OCI-LY1 (cell line): ENCODE data around the gene ASB2.

Experiments
- H2AFZ ChIP-seq: fragments of 200-600 bp; sonication (generic), shearing (Covaris generic); 2 replicates; pipeline ENCODE4 v1.6.0; 2014; ENCODE audit warnings: antibody characterized with exemption, mild to moderate bottlenecking, low read length
- H3F3A ChIP-seq: fragments of 200-600 bp; sonication (generic), shearing (Covaris generic); 2 replicates; pipeline ENCODE4 v1.6.0; 2014; ENCODE audit warnings: mild to moderate bottlenecking, antibody characterized with exemption, low read length, moderate library complexity; ENCODE audit not compliant: insufficient read depth
- H3K27ac ChIP-seq: fragments of 200-600 bp; sonication (generic); 2 replicates; pipeline ENCODE4 v1.5.1; 2014; ENCODE audit warnings: low read length, mixed run types, mild to moderate bottlenecking, low read depth; ENCODE audit not compliant: poor library complexity, severe bottlenecking
- H3K27me3 ChIP-seq: fragments of 200-600 bp; sonication (generic); 2 replicates; pipeline ENCODE4 v1.6.0; 2014; ENCODE audit warnings: antibody characterized with exemption, mild to moderate bottlenecking, low read length, moderate library complexity; ENCODE audit not compliant: insufficient read depth
- H3K36me3 ChIP-seq: fragments of 200-600 bp; sonication (generic); 2 replicates; pipeline ENCODE4 v1.6.1; 2014; ENCODE audit warnings: mild to moderate bottlenecking, antibody characterized with exemption, low read length, moderate library complexity, mixed read lengths; ENCODE audit not compliant: insufficient read depth
- H3K4me1 ChIP-seq: fragments of 200-600 bp; sonication (generic); 2 replicates; pipeline ENCODE4 v1.5.1; 2014; ENCODE audit warnings: mild to moderate bottlenecking, low read length, moderate library complexity; ENCODE audit not compliant: insufficient read depth, severe bottlenecking
- H3K4me2 ChIP-seq: fragments of 200-600 bp; sonication (generic), shearing (Covaris generic); 2 replicates; pipeline ENCODE4 v1.6.1; 2014; ENCODE audit warnings: low read length
- H3K4me3 ChIP-seq: fragments of 200-600 bp; sonication (generic); 2 replicates; pipeline ENCODE4 v1.5.1; 2014; ENCODE audit warnings: low read length, low read depth, mild to moderate bottlenecking, mixed read lengths; ENCODE audit not compliant: poor library complexity, severe bottlenecking
- H3K79me2 ChIP-seq: fragments of 200-600 bp; shearing (Covaris generic); 2 replicates; pipeline ENCODE4 v1.6.1; 2016; ENCODE audit warnings: mixed run types, low read length, mixed read lengths; ENCODE audit not compliant: insufficient read depth
- H3K9ac ChIP-seq: fragments of 200-600 bp; sonication (generic), shearing (Covaris generic); 2 replicates; pipeline ENCODE4 v1.6.1; 2014; ENCODE audit warnings: mild to moderate bottlenecking, low read length, mixed read lengths
- H3K9me2 ChIP-seq: fragments of 200-600 bp; sonication (generic), shearing (Covaris generic); 2 replicates; pipeline ENCODE4 v1.6.1; 2014; ENCODE audit warnings: low read depth, mild to moderate bottlenecking, low read length, mixed read lengths
- H3K9me3 ChIP-seq: fragments of 200-600 bp; shearing (Covaris generic); 2 replicates; pipeline ENCODE4 v1.6.1; 2014; ENCODE audit warnings: low read length, mixed read lengths
- H4K20me1 ChIP-seq: fragments of 200-600 bp; sonication (generic), shearing (Covaris generic); 2 replicates; pipeline ENCODE4 v1.6.0; 2016; ENCODE audit warnings: mild to moderate bottlenecking, low read length; ENCODE audit not compliant: insufficient read depth
- EZH2 ChIP-seq: fragments of 200-600 bp; sonication (generic), shearing (Covaris generic); IDR thresholded peaks from 2 replicates; pipeline ENCODE4 v1.8.0; 2017; ENCODE audit warnings: borderline replicate concordance, mixed run types, mild to moderate bottlenecking, antibody characterized with exemption, low read length, moderate library complexity, mixed read lengths
- TF ChIP-seq, protein P1 (sequence below): fragments of 200-600 bp; sonication (generic), shearing (Covaris generic); IDR thresholded peaks from 2 replicates; pipeline ENCODE4 v1.5.1; 2017; ENCODE audit warnings: mild to moderate bottlenecking, antibody characterized with exemption, low read length, moderate library complexity, mixed read lengths

The ASB2 gene

GRCh38 chr14:93947282-93947681 lies 29.1 kb downstream of the ASB2 start:
- no peaks in the 10 kb centered on the region for H4K20me1 ChIP-seq
- no peaks in the 10 kb centered on the region for H3F3A ChIP-seq
- H3K4me1 ChIP-seq, result peaks cover 2% of the 10 kb centered on the region
- no peak overlapping the region for H3K27ac ChIP-seq
- no peak overlapping the region for H2AFZ ChIP-seq
- H3K4me3 ChIP-seq, result no peak overlapping the region
- H3K9me2 ChIP-seq, result no peaks in the 10 kb centered on the region
- H3K9me3 ChIP-seq, result no peaks in the 10 kb centered on the region
- peaks cover 96% of the 10 kb centered on the region for H3K36me3 ChIP-seq
- no peaks in the 10 kb centered on the region for H3K27me3 ChIP-seq
- H3K9ac ChIP-seq, result no peak overlapping the region
- H3K4me2 ChIP-seq, result no peak overlapping the region
- TF ChIP-seq, protein P1, sequence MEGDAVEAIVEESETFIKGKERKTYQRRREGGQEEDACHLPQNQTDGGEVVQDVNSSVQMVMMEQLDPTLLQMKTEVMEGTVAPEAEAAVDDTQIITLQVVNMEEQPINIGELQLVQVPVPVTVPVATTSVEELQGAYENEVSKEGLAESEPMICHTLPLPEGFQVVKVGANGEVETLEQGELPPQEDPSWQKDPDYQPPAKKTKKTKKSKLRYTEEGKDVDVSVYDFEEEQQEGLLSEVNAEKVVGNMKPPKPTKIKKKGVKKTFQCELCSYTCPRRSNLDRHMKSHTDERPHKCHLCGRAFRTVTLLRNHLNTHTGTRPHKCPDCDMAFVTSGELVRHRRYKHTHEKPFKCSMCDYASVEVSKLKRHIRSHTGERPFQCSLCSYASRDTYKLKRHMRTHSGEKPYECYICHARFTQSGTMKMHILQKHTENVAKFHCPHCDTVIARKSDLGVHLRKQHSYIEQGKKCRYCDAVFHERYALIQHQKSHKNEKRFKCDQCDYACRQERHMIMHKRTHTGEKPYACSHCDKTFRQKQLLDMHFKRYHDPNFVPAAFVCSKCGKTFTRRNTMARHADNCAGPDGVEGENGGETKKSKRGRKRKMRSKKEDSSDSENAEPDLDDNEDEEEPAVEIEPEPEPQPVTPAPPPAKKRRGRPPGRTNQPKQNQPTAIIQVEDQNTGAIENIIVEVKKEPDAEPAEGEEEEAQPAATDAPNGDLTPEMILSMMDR, result no peak
- TF ChIP-seq EZH2, result no peak
- no peaks in the 10 kb centered on the region for H3K79me2 ChIP-seq

- Histone ChIP-seq H3K27ac (no peak overlapping the region), H3K9me2 (no peaks in the 10 kb centered on the region), H3K4me1 (no peaks in the 10 kb centered on the region), H3K9ac (no peak overlapping the region), H3F3A (no peaks in the 10 kb centered on the region), H4K20me1 (no peaks in the 10 kb centered on the region), H3K9me3 (no peaks in the 10 kb centered on the region), H3K79me2 (no peaks in the 10 kb centered on the region), H3K4me2 (no peak overlapping the region), H2AFZ (no peak overlapping the region), H3K27me3 (no peaks in the 10 kb centered on the region), H3K36me3 (peaks cover 96% of the 10 kb centered on the region), H3K4me3 (no peak overlapping the region)
- TF ChIP-seq EZH2, result no peak
- TF ChIP-seq, protein P1, result no peak
These were observed 29.8 kb downstream of the ASB2 start for GRCh38 chr14:93946541-93947090.

GRCh38 chr14:93946104-93946503 lies 30.3 kb downstream of the ASB2 start:
- Histone ChIP-seq H3K9me2 (no peaks in the 10 kb centered on the region), H3K4me1 (no peaks in the 10 kb centered on the region), H4K20me1 (no peaks in the 10 kb centered on the region), H3F3A (no peaks in the 10 kb centered on the region), H3K27me3 (no peaks in the 10 kb centered on the region), H3K4me2 (no peak overlapping the region), H3K27ac (no peak overlapping the region), H2AFZ (no peak overlapping the region), H3K79me2 (no peaks in the 10 kb centered on the region), H3K9ac (no peak overlapping the region), H3K36me3 (peaks cover 96% of the 10 kb centered on the region), H3K4me3 (no peak overlapping the region), H3K9me3 (no peaks in the 10 kb centered on the region)
- no peak for TF ChIP-seq EZH2
- TF ChIP-seq, protein P1, result no peak
